Natural killer cell (primary cell): ENCODE measurements around the gene CDH12. TPM values are rescaled to one million over a fixed set of nuclear protein-coding genes. Genes with fewer than 3 reads are reported as not detected.

Experiments used
- ATAC-seq, 3 donors: fragments of 150-1000 bp in 2 of 3; fragments of 200-7000 bp in 1 of 3; cut with Tn5 transposase; 1 replicate in 1 of 3; 2 replicates in 2 of 3; pipeline ENCODE4 v1.10.0; 2021; ENCODE audit warnings: mild to moderate bottlenecking in 2 of 3, moderate library complexity in 2 of 3
- DNase-seq, 2 donors: peaks; one replicate each; pipeline versions ENCODE4 v3.0.0 to v3.0.0-alpha.2; 2013 to 2021; ENCODE audit warnings: mixed read lengths in 1 of 2
- H3K27ac ChIP-seq: one replicate; pipeline ENCODE4 v1.5.1; 2013; ENCODE audit warnings: mild to moderate bottlenecking, low read length
- H3K27me3 ChIP-seq: one replicate; pipeline ENCODE4 v1.6.1; 2013; ENCODE audit warnings: low read length; ENCODE audit not compliant: control insufficient read depth, insufficient read depth
- H3K36me3 ChIP-seq: one replicate; pipeline ENCODE4 v1.6.1; 2013; ENCODE audit warnings: low read length; ENCODE audit not compliant: control insufficient read depth, insufficient read depth
- H3K4me1 ChIP-seq: one replicate; pipeline ENCODE4 v1.6.1; 2013; ENCODE audit warnings: low read length; ENCODE audit not compliant: control insufficient read depth, insufficient read depth
- H3K4me3 ChIP-seq: one replicate; pipeline ENCODE4 v1.5.1; 2013; ENCODE audit warnings: low read length
- H3K9me3 ChIP-seq: one replicate; pipeline ENCODE4 v1.6.1; 2013; ENCODE audit warnings: low read length; ENCODE audit not compliant: control insufficient read depth, insufficient read depth
- H3K27ac Mint-ChIP-seq, 2 donors: one replicate each; pipeline ENCODE4 v1.8.0; 2022; ENCODE audit warnings: mild to moderate bottlenecking in 2 of 2, mixed read lengths in 2 of 2, moderate library complexity in 1 of 2
- H3K27me3 Mint-ChIP-seq, 2 donors: one replicate each; pipeline ENCODE4 v1.8.0; 2022; ENCODE audit warnings: low read depth in 2 of 2, mixed read lengths in 2 of 2
- H3K36me3 Mint-ChIP-seq: one replicate; pipeline ENCODE4 v1.8.0; 2022; ENCODE audit warnings: mixed read lengths
- H3K4me1 Mint-ChIP-seq, 2 donors: one replicate each; pipeline ENCODE4 v1.8.0; 2022; ENCODE audit warnings: mixed read lengths in 2 of 2
- H3K4me3 Mint-ChIP-seq: one replicate; pipeline ENCODE4 v1.8.0; 2022; ENCODE audit warnings: mild to moderate bottlenecking, moderate library complexity, mixed read lengths
- H3K9me3 Mint-ChIP-seq, 2 donors: one replicate each; pipeline ENCODE4 v1.8.0; 2022; ENCODE audit warnings: mixed read lengths in 2 of 2
- CTCF ChIP-seq: fragments of 200-600 bp; IDR thresholded peaks from one replicate; pipeline ENCODE4 v1.8.0; 2022; ENCODE audit warnings: antibody characterized with exemption
- WGBS: methylation state at CpG from one replicate; pipeline ENCODE4 v1.1.7; 2013; ENCODE audit warnings: missing lambda C conversion rate; ENCODE audit not compliant: insufficient coverage; 5-methylcytosine and 5-hydroxymethylcytosine counted together
- intact Hi-C: fragments of 100-400 bp; cut with micrococcal nuclease; formaldehyde crosslinking; loops from one replicate; pipeline ENCODE4 v1.14.2; 2022
- total RNA-seq, 4 donors: library from RNA; stranded (reverse); fragments of 120-200 nt in 1 of 4; gene quantifications; one replicate each; pipeline versions ENCODE4 v1.2.3 to v1.2.4, GENCODE V29; 2013 to 2022

CDH12 gene
- total RNA-seq, 3 donors from 2014 or later (not counting 1 experiment from before 2014, with no cell fraction given): not detected

DNA sequence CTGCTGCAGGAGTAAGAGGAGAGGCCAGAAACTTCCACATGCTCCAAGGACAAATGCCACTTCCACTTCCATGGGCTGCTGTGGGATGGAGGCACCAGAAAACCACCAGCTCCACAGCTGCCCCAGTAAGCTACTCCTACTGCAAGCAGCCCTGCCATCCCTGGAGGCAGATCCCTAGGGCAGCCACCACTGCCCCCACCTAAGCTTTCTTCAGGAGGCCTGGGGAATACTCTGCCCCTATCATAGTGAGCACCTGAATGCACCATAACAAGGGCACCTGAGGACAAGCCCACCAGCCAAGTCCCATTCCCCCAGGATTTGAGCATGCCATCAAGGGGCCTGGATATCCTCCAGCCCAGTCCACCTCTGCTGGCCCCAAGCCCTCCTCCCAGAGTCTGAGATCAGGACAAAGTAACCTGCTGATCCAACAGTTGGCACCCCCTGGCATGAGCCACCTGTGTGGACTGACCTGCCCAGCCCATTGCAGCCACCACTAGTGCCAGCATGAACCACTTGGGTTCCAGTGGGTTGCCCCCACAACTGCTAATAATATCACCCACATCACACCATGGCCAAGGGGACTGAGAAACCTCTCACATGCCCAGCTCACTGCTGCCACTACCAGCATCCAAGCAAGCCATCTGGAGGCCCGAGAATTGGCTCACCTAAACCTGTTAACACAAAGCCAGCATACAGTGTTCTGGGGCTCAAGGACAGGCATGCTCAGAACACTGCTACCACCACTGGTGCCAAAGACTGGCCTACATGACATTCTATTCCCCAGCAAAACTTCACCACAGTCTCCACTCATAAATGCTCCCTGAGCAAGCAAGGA, 480.1 kb downstream of the CDH12 start:
- no peaks in the 10 kb centered on the region for H3K27me3 ChIP-seq
- DNase-seq: no peak
- WGBS: 70% methylated on average over 1 of the region's 1 CpG
- no peak overlapping the region for H3K4me3 Mint-ChIP-seq
- no peaks in the 10 kb centered on the region for H3K36me3 Mint-ChIP-seq
- no peak overlapping the region for H3K27ac ChIP-seq
- intact Hi-C loops: no loop called here
- H3K4me3 ChIP-seq: no peak overlapping the region
- no peaks in the 10 kb centered on the region for H3K36me3 ChIP-seq
- H3K9me3 Mint-ChIP-seq: peaks cover 9 to 13% of the 10 kb centered on the region in 2 donors
- no peak overlapping the region for H3K27ac Mint-ChIP-seq
- ATAC-seq: no peak
- no peaks in the 10 kb centered on the region for H3K27me3 Mint-ChIP-seq
- TF ChIP-seq CTCF: no peak
- no peaks in the 10 kb centered on the region for H3K4me1 Mint-ChIP-seq
- H3K4me1 ChIP-seq: no peaks in the 10 kb centered on the region
- H3K9me3 ChIP-seq: peaks cover 13% of the 10 kb centered on the region

GRCh38 chr5:22372376-22372775, 480.8 kb downstream of the CDH12 start:
- H3K4me1 Mint-ChIP-seq: no peaks in the 10 kb centered on the region
- H3K4me3 Mint-ChIP-seq: no peak overlapping the region
- no peak for TF ChIP-seq CTCF
- intact Hi-C loops: no loop called here
- no peaks in the 10 kb centered on the region for H3K27me3 Mint-ChIP-seq
- 75% methylated on average over 7 of the region's 8 CpGs for WGBS
- ATAC-seq: no peak
- peaks cover 13% of the 10 kb centered on the region for H3K9me3 ChIP-seq
- no peak overlapping the region for H3K27ac Mint-ChIP-seq
- H3K27me3 ChIP-seq: no peaks in the 10 kb centered on the region
- no peaks in the 10 kb centered on the region for H3K36me3 ChIP-seq
- H3K36me3 Mint-ChIP-seq: no peaks in the 10 kb centered on the region
- H3K4me1 ChIP-seq: no peaks in the 10 kb centered on the region
- no peak for DNase-seq
- H3K9me3 Mint-ChIP-seq: peaks cover 9 to 13% of the 10 kb centered on the region in 2 donors
- H3K27ac ChIP-seq: no peak overlapping the region
- no peak overlapping the region for H3K4me3 ChIP-seq

- Histone ChIP-seq H3K4me1 (no peaks in the 10 kb centered on the region), H3K27ac (no peak overlapping the region), H3K27me3 (no peaks in the 10 kb centered on the region), H3K9me3 (no peaks in the 10 kb centered on the region), H3K4me3 (no peak overlapping the region), H3K36me3 (no peaks in the 10 kb centered on the region)
- Mint-ChIP-seq H3K9me3 (peaks cover 12 to 17% of the 10 kb centered on the region in 2 donors), H3K36me3 (no peaks in the 10 kb centered on the region), H3K27me3 (no peaks in the 10 kb centered on the region), H3K4me1 (no peaks in the 10 kb centered on the region), H3K27ac (no peak overlapping the region), H3K4me3 (no peak overlapping the region)
- ATAC-seq (no peak), DNase-seq (no peak)
- WGBS: 77% methylated on average over 1 of the region's 3 CpGs
- TF ChIP-seq CTCF: no peak
- intact Hi-C loops: no loop called here
Observed at GRCh38 chr5:22354956-22355355, 498.2 kb downstream of the CDH12 start.

DNA sequence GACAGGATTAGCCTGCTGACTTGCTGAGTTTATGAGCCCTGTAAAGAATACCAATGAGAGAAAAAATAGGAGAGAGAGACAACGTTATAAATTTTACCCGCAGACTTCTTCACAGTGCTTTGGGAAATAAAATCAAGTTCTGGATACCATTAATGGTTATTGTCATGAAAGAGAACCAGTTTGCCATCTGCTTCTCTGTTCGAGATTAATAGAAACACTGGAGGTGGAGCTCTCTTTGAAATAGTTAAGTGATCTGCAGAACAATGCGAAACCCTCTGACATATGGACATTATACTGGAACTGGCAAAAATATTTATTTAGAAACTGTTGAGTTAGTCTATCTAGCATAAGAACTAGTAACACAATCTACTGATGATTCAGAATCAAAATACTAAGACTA, 500.7 kb downstream of the CDH12 start:
- H3K4me3 Mint-ChIP-seq: no peak overlapping the region
- TF ChIP-seq CTCF: no peak
- no peaks in the 10 kb centered on the region for H3K4me1 Mint-ChIP-seq
- no peaks in the 10 kb centered on the region for H3K36me3 Mint-ChIP-seq
- H3K9me3 Mint-ChIP-seq: peaks cover 9 to 16% of the 10 kb centered on the region in 2 donors
- Histone ChIP-seq H3K27ac (no peak overlapping the region), H3K36me3 (no peaks in the 10 kb centered on the region), H3K4me1 (no peaks in the 10 kb centered on the region), H3K9me3 (no peaks in the 10 kb centered on the region), H3K4me3 (no peak overlapping the region), H3K27me3 (no peaks in the 10 kb centered on the region)
- no peak overlapping the region for H3K27ac Mint-ChIP-seq
- H3K27me3 Mint-ChIP-seq: no peaks in the 10 kb centered on the region
- ATAC-seq: no peak
- intact Hi-C loops: no loop called here
- 92% methylated on average over 3 of the region's 4 CpGs for WGBS
- DNase-seq: no peak
